Right atrium auricular region (tissue), 2 donors: ENCODE data around the gene APP. TPM values are rescaled to one million over a fixed set of nuclear protein-coding genes. Genes with fewer than 3 reads are reported as not detected.
A peak's percentile ranks its signal among the peaks of the same experiment; 100 is the strongest.

Experiments
- DNase-seq: peaks from one replicate; pipeline ENCODE4 v3.0.0-alpha.2; 2019; ENCODE audit warnings: low spot score
- H3K27ac ChIP-seq, 2 donors: fragments of 200-600 bp; sonication (generic); 1 replicate in 1 of 2; 2 replicates in 1 of 2; pipeline ENCODE4 v1.5.1; 2016 to 2019
- H3K27me3 ChIP-seq, 2 donors: fragments of 200-600 bp; sonication (generic); one replicate each; pipeline versions ENCODE4 v1.5.1 to v1.6.0; 2017 to 2019
- H3K36me3 ChIP-seq: fragments of 200-600 bp; sonication (generic); one replicate; pipeline ENCODE4 v1.5.1; 2016
- H3K4me1 ChIP-seq, 2 donors: fragments of 200-600 bp; sonication (generic); one replicate each; pipeline versions ENCODE4 v1.5.1 to v1.6.0; 2017 to 2019
- H3K4me3 ChIP-seq, 2 donors: fragments of 200-600 bp; sonication (generic); 1 replicate in 1 of 2; 2 replicates in 1 of 2; pipeline ENCODE4 v1.5.1; 2017 to 2019; ENCODE audit warnings: mild to moderate bottlenecking in 1 of 2, moderate library complexity in 1 of 2
- H3K9me3 ChIP-seq, 2 donors: fragments of 200-600 bp; sonication (generic); one replicate each; pipeline ENCODE4 v1.5.1; 2019
- CTCF ChIP-seq, 2 donors: fragments of 200-600 bp; sonication (generic); IDR thresholded peaks; one replicate each; pipeline ENCODE4 v1.5.1; 2019; ENCODE audit warnings: antibody characterized with exemption in 2 of 2
- total RNA-seq, 2 donors: library from RNA; depleted of rRNA; stranded (reverse); fragments of >200 nt; gene quantifications; one replicate each; pipeline ENCODE4 v1.1.0, GENCODE V29; 2016

Gene APP
- 100 to 1,000 TPM; 326 to 389 TPM for total RNA-seq

GRCh38 chr21:26170471-26171257 lies at the start of gene APP:
Gene APP (minus strand): TSS chr21:26170770. CDS start chr21:26170620, 150 bp downstream.
- TF ChIP-seq CTCF (IDR thresholded peaks at IDR 0.05) = peak; percentile 98 to 99
- H3K4me3 ChIP-seq = peak within 1 kb of the TSS; percentile 68 to 94
- H3K27me3 ChIP-seq = no peaks in the 10 kb centered on the region
- H3K9me3 ChIP-seq = no peaks in the 10 kb centered on the region
- no peaks in the 10 kb centered on the region for H3K36me3 ChIP-seq
- peak within 1 kb of the TSS; percentile 93 for H3K27ac ChIP-seq
- peak; percentile 85 for DNase-seq
- peaks cover 0 to 43% of the 10 kb centered on the region in 2 donors for H3K4me1 ChIP-seq

GRCh38 chr21:26212220-26212619 lies 41.6 kb upstream of the APP start:
- H3K4me1 ChIP-seq = no peaks in the 10 kb centered on the region
- no peaks in the 10 kb centered on the region for H3K9me3 ChIP-seq
- TF ChIP-seq CTCF (IDR thresholded peaks at IDR 0.05) = no peak
- no peak overlapping the region for H3K4me3 ChIP-seq
- H3K27ac ChIP-seq = no peak overlapping the region
- no peaks in the 10 kb centered on the region for H3K36me3 ChIP-seq
- no peaks in the 10 kb centered on the region for H3K27me3 ChIP-seq
- DNase-seq = no peak

GRCh38 chr21:26210614-26211013 lies 40.0 kb upstream of the APP start:
- H3K27ac ChIP-seq = no peak overlapping the region
- no peaks in the 10 kb centered on the region for H3K36me3 ChIP-seq
- TF ChIP-seq CTCF (IDR thresholded peaks at IDR 0.05) = no peak
- H3K27me3 ChIP-seq = no peaks in the 10 kb centered on the region
- H3K9me3 ChIP-seq = no peaks in the 10 kb centered on the region
- DNase-seq = no peak
- no peaks in the 10 kb centered on the region for H3K4me1 ChIP-seq
- H3K4me3 ChIP-seq = no peak overlapping the region

GRCh38 chr21:26207021-26207420 lies 36.5 kb upstream of the APP start:
- no peaks in the 10 kb centered on the region for H3K4me1 ChIP-seq
- H3K4me3 ChIP-seq = no peak overlapping the region
- no peaks in the 10 kb centered on the region for H3K27me3 ChIP-seq
- DNase-seq = no peak
- TF ChIP-seq CTCF (IDR thresholded peaks at IDR 0.05) = no peak
- no peaks in the 10 kb centered on the region for H3K9me3 ChIP-seq
- H3K27ac ChIP-seq = no peak overlapping the region
- H3K36me3 ChIP-seq = no peaks in the 10 kb centered on the region

- Histone ChIP-seq H3K9me3 (no peaks in the 10 kb centered on the region), H3K36me3 (no peaks in the 10 kb centered on the region), H3K4me3 (no peak overlapping the region), H3K27ac (no peak overlapping the region), H3K4me1 (no peaks in the 10 kb centered on the region), H3K27me3 (no peaks in the 10 kb centered on the region)
- no peak for DNase-seq
- no peak for TF ChIP-seq CTCF (IDR thresholded peaks at IDR 0.05)
Observed at GRCh38 chr21:26199456-26199855, 28.9 kb upstream of the APP start.

GRCh38 chr21:26195708-26196107 lies 25.1 kb upstream of the APP start:
- no peak overlapping the region for H3K27ac ChIP-seq
- H3K9me3 ChIP-seq = no peaks in the 10 kb centered on the region
- DNase-seq = no peak
- no peaks in the 10 kb centered on the region for H3K36me3 ChIP-seq
- no peaks in the 10 kb centered on the region for H3K4me1 ChIP-seq
- no peaks in the 10 kb centered on the region for H3K27me3 ChIP-seq
- no peak for TF ChIP-seq CTCF (IDR thresholded peaks at IDR 0.05)
- no peak overlapping the region for H3K4me3 ChIP-seq
